ENCODE data around the gene RELL1. TPM values are rescaled to one million over a fixed set of nuclear protein-coding genes. Genes with fewer than 3 reads are reported as not detected.

Gene RELL1
- total RNA-seq, 1 donor from 2014 or later = 21.2 TPM

DNA sequence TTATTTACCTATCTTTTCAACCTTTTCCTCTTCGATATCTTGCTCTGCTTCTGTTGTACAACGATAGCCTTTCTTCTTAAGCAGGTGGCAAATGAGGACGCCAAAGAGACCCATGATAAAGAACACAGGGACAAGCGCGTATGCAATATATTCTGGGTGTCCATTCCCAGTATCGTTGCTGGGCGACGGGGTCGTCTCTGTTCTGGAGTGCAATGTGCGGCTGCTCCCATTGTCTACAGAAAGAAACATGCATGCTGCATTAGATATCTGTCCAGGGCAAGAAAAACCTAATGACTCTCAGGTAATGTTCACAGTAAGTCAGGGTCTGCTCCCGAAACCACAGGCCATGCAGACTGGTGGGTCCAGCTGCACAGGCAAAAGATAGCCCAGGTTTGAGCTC is 36.9 kb downstream of the RELL1 start:
- Mint-ChIP-seq H3K27me3 (ENCODE audit: unreplicated experiment) (peaks cover 2% of the 10 kb centered on the region), H3K9me3 (ENCODE audit: unreplicated experiment) (no peaks in the 10 kb centered on the region), H3K4me1 (ENCODE audit: low read depth, unreplicated experiment) (peaks cover 16% of the 10 kb centered on the region), H3K36me3 (ENCODE audit: unreplicated experiment) (no peaks in the 10 kb centered on the region), H3K27ac (ENCODE audit: unreplicated experiment) (no peak overlapping the region), H3K4me3 (ENCODE audit: unreplicated experiment) (no peak overlapping the region)
- TF ChIP-seq, protein P1, sequence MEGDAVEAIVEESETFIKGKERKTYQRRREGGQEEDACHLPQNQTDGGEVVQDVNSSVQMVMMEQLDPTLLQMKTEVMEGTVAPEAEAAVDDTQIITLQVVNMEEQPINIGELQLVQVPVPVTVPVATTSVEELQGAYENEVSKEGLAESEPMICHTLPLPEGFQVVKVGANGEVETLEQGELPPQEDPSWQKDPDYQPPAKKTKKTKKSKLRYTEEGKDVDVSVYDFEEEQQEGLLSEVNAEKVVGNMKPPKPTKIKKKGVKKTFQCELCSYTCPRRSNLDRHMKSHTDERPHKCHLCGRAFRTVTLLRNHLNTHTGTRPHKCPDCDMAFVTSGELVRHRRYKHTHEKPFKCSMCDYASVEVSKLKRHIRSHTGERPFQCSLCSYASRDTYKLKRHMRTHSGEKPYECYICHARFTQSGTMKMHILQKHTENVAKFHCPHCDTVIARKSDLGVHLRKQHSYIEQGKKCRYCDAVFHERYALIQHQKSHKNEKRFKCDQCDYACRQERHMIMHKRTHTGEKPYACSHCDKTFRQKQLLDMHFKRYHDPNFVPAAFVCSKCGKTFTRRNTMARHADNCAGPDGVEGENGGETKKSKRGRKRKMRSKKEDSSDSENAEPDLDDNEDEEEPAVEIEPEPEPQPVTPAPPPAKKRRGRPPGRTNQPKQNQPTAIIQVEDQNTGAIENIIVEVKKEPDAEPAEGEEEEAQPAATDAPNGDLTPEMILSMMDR (IDR thresholded peaks at IDR 0.05; ENCODE audit: partially characterized antibody, unreplicated experiment) = no peak
- DNase-seq = no peak

DNA sequence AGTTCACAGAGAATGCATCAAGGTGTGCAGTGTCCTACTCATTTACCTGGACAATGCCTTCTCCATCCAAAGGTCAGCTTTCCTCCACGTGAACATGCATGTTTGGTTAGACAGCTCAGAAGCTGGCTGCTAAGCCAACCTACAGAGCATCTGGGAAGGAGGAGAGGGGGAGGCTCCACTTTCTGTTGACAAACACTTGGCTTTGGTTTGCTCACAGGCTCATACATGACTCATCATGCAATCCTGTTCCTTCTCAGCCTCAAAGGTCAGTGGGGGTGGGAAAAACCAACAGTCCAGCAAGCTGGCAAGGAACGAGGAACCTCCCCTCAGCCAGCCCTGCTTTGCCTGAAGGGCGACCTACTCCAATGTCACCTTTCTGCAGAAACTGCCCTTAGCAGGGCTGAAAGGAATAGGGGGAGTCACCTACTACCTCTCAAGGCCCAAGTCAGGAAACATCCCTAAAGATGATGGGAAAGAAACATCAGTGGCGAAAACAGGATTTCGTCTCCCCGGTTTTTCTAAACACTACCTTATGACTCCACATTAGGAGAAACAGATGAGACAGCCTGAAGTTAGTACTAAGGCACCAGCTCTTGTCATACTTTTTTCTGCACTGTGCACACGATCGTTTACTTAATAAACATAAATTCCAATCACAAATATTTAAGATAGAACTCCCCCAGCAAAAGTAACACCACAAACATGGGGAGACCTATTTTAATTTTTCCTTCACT is 37.9 kb downstream of the RELL1 start:
- DNase-seq = no peak
- no peaks in the 10 kb centered on the region for H3K36me3 Mint-ChIP-seq (ENCODE audit: unreplicated experiment)
- H3K27ac Mint-ChIP-seq (ENCODE audit: unreplicated experiment) = no peak overlapping the region
- no peaks in the 10 kb centered on the region for H3K9me3 Mint-ChIP-seq (ENCODE audit: unreplicated experiment)
- peaks cover 16% of the 10 kb centered on the region for H3K4me1 Mint-ChIP-seq (ENCODE audit: low read depth, unreplicated experiment)
- peaks cover 2% of the 10 kb centered on the region for H3K27me3 Mint-ChIP-seq (ENCODE audit: unreplicated experiment)
- H3K4me3 Mint-ChIP-seq (ENCODE audit: unreplicated experiment) = no peak overlapping the region
- TF ChIP-seq, protein P1 (IDR thresholded peaks at IDR 0.05; ENCODE audit: partially characterized antibody, unreplicated experiment) = no peak

DNA sequence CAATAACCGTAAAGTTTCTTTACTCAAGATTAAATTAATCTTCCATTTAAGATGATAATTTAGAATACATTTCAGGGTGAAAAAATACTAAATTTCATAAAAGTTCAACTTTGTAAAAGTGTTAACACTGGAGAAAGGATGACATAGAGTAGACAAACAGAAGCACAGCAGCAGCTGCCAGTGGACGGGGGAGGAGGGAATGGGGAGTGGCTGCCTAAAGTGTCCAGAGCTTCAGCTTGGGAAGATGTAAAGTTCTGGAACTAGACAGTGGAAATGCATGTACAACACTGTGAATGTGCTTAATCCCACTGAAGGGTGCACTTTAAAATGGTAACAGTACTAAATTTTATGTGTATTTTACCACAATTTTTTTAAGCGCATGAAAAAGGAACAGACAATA is 39.9 kb downstream of the RELL1 start:
- Mint-ChIP-seq H3K27ac (ENCODE audit: unreplicated experiment) (no peak overlapping the region), H3K4me3 (ENCODE audit: unreplicated experiment) (no peak overlapping the region), H3K4me1 (ENCODE audit: low read depth, unreplicated experiment) (peaks cover 17% of the 10 kb centered on the region), H3K27me3 (ENCODE audit: unreplicated experiment) (peaks cover 2% of the 10 kb centered on the region), H3K36me3 (ENCODE audit: unreplicated experiment) (no peaks in the 10 kb centered on the region), H3K9me3 (ENCODE audit: unreplicated experiment) (no peaks in the 10 kb centered on the region)
- DNase-seq = no peak
- TF ChIP-seq, protein P1 (IDR thresholded peaks at IDR 0.05; ENCODE audit: partially characterized antibody, unreplicated experiment) = no peak

DNA sequence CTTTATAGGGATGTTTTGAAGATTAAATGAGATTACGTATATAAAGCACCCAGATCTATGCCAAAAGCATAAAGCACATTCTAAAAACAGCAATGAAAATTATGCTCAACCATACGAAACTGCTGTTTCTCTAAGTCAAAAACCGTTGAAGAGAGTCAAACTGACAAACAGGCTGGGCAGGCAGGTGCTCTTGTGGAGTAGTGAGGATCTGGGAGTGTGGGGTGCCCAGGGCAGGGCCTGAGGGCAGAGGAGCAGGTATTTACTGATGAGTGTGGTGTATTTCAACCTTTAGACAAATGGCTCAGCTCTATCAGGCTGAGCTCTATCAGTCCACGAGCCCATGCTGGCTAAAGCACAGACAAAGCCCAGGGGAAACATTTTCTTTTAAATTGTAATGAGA is 40.4 kb downstream of the RELL1 start:
- peaks cover 17% of the 10 kb centered on the region for H3K4me1 Mint-ChIP-seq (ENCODE audit: low read depth, unreplicated experiment)
- peaks cover 2% of the 10 kb centered on the region for H3K27me3 Mint-ChIP-seq (ENCODE audit: unreplicated experiment)
- DNase-seq = no peak
- H3K9me3 Mint-ChIP-seq (ENCODE audit: unreplicated experiment) = no peaks in the 10 kb centered on the region
- H3K27ac Mint-ChIP-seq (ENCODE audit: unreplicated experiment) = no peak overlapping the region
- TF ChIP-seq, protein P1 (IDR thresholded peaks at IDR 0.05; ENCODE audit: partially characterized antibody, unreplicated experiment) = no peak
- no peak overlapping the region for H3K4me3 Mint-ChIP-seq (ENCODE audit: unreplicated experiment)
- no peaks in the 10 kb centered on the region for H3K36me3 Mint-ChIP-seq (ENCODE audit: unreplicated experiment)

DNA sequence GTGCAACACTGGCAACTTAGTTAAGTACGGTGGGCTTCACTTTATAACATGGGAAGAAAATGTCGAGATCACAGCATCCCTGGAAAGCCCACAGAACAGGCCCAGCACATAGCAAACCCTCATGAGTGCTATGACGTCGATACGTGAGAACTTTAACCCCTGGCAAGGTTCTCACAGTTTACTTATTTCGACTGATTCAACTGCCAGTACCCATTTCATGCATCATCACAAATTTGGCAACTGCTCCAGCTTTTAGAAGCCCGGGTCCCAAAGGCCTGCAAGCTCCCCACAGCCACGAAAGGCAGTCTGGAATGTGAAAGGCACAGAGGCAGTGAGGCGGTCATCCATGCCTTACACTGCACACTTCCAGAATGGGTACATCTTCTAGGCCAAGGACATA is 41.2 kb downstream of the RELL1 start:
- H3K4me1 Mint-ChIP-seq (ENCODE audit: low read depth, unreplicated experiment) = peaks cover 19% of the 10 kb centered on the region
- DNase-seq = no peak
- no peaks in the 10 kb centered on the region for H3K9me3 Mint-ChIP-seq (ENCODE audit: unreplicated experiment)
- H3K4me3 Mint-ChIP-seq (ENCODE audit: unreplicated experiment) = no peak overlapping the region
- H3K27me3 Mint-ChIP-seq (ENCODE audit: unreplicated experiment) = peaks cover 2% of the 10 kb centered on the region
- TF ChIP-seq, protein P1 (IDR thresholded peaks at IDR 0.05; ENCODE audit: partially characterized antibody, unreplicated experiment) = no peak
- H3K27ac Mint-ChIP-seq (ENCODE audit: unreplicated experiment) = no peak overlapping the region
- H3K36me3 Mint-ChIP-seq (ENCODE audit: unreplicated experiment) = no peaks in the 10 kb centered on the region

Measured in glutamatergic neuron (in vitro differentiated cells).